Neural cell (in vitro differentiated cells): ENCODE measurements around the gene CD81.

ENCODE experiments used
- EP300 ChIP-seq: fragments of 450-650 bp; conservative IDR thresholded peaks from 2 replicates; pipeline ENCODE4 v1.6.1; 2014; ENCODE audit warnings: antibody characterized with exemption, mild to moderate bottlenecking, moderate library complexity; ENCODE audit not compliant: poor library complexity, severe bottlenecking
- TAF1 ChIP-seq: IDR thresholded peaks from 2 replicates; pipeline ENCODE4 v1.6.1; 2012; ENCODE audit warnings: low read depth
- TF ChIP-seq, protein P1 (sequence below): fragments of 450-650 bp; IDR thresholded peaks from 2 replicates; pipeline ENCODE4 v1.5.1; 2014; ENCODE audit warnings: antibody characterized with exemption, mild to moderate bottlenecking, moderate library complexity; ENCODE audit not compliant: poor library complexity, severe bottlenecking

DNA sequence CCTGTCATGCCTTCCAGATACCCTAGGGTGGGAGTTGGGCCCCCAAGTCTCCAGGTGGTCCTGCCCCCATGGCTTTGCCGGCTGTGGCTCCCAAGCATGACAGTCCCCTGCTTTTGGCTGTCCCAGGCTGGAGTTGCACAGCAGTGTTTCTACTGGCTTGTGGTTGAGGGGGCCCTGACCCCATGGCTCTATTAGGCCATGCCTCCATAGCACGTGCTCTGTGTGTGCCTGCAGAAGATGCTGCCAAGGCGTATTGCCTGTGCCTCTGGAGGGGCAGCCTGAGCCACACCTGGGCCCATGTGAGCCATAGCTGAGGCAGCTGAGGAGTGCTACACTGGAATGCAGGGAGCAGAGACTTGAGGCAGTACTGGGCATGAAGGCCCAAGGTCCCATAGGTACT is 25.4 kb upstream of the CD81 start:
- TF ChIP-seq TAF1 (no peak), EP300 (no peak)
- TF ChIP-seq, protein P1, sequence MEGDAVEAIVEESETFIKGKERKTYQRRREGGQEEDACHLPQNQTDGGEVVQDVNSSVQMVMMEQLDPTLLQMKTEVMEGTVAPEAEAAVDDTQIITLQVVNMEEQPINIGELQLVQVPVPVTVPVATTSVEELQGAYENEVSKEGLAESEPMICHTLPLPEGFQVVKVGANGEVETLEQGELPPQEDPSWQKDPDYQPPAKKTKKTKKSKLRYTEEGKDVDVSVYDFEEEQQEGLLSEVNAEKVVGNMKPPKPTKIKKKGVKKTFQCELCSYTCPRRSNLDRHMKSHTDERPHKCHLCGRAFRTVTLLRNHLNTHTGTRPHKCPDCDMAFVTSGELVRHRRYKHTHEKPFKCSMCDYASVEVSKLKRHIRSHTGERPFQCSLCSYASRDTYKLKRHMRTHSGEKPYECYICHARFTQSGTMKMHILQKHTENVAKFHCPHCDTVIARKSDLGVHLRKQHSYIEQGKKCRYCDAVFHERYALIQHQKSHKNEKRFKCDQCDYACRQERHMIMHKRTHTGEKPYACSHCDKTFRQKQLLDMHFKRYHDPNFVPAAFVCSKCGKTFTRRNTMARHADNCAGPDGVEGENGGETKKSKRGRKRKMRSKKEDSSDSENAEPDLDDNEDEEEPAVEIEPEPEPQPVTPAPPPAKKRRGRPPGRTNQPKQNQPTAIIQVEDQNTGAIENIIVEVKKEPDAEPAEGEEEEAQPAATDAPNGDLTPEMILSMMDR: no peak
